Measurements from ENCODE around the gene BTK. TPM values are rescaled to one million over a fixed set of nuclear protein-coding genes. Genes with fewer than 3 reads are reported as not detected.
"Not testable (repeated sequence)": the region's sequence is repeated elsewhere in the genome, so short reads cannot be mapped to it uniquely, and the experiment has no call there.

Gene BTK
- total RNA-seq, 1 experiment from 2014 or later, result not detected

DNA sequence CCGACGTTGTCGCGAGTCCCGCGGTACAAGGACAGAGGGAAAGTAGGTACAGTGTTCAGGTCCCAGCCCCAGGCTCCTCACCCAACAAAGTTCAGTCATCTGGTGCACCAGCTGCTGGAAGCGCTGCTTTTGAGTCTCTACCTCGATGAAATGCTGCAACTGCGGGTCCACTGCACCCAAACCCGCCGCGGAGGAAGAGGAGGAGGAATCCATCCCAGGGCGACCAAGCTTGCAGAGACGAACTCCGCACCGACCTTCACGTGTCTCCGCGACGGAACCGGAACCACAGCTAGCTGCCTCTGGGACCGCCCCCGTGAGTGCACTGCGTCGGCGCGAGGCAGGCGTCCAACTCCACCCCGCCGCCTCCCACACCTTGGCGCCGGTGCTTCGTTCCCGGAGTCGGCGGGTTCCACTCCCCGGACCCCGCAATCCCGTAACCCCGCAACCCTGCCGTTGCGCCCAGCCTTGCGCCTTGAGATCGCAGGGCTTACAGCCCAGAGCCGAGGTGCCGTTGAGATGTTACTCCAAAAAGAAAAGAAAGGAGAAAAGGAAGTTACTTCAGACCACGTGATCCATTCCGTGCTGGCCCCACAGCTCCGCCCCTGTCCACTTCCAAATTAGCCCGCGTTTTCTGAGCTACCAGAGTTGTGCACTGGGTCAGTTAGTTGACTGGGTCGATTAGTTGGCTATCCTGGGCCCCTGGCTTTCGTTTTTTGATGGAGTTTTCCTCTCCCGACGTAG is 37.4 kb downstream of the BTK start, which contains the start of gene TIMM8A:
TIMM8A (minus strand) TSS at position 291 of the 741 bp plus-strand sequence; CDS start at position 213, 78 bp downstream.
- H3K27ac ChIP-seq, result peak within 1 kb of the TSS; percentile 89
- no peaks in the 10 kb centered on the region for H3K36me3 ChIP-seq
- peaks cover 5% of the 10 kb centered on the region for H3K4me1 ChIP-seq (replicated peaks)
- H3K9me3 ChIP-seq (replicated peaks), result no peaks in the 10 kb centered on the region
- no peaks in the 10 kb centered on the region for H3K27me3 ChIP-seq (replicated peaks)
- peak within 1 kb of the TSS; percentile 89 for H3K4me3 ChIP-seq
- DNase-seq (ENCODE audit: low read depth in 1 of 2, low spot score in 2 of 2), result peak; percentile 67 to 74

DNA sequence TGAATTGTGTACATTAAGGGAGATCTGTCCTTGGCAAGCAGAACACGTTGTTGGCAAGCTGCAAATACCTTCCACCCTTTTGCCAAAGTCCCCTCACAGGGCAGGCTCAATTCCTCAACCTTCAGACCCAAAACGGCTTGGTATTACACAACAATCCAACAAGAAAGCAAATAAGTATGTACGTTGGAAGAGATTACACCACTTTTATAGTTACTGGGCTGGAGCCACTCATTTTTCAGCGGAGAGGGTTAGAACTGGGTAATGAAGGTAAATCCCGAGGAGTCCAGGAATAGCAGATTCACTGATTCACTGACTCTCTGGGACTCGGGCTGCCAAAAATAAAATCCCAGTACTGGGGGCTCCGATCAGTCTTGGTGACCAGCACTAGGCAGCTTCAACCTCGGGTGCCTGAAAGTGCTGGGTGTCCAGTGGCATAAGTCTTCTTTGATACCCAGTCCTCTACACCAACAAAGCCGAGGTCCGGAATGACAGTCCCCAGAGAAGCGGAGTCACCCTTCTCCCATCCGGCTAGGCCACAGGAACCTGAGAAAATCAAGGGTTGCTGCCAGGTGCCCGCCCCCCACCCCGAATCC is 38.0 kb downstream of the BTK start:
- Histone ChIP-seq H3K4me3 (peak overlapping the region; percentile 89), H3K27me3 (replicated peaks) (no peaks in the 10 kb centered on the region), H3K27ac (0 out of 2 replicates have a peak overlapping the region, but pooled peaks have one; percentile 89), H3K4me1 (replicated peaks) (peaks cover 5% of the 10 kb centered on the region), H3K9me3 (replicated peaks) (no peaks in the 10 kb centered on the region), H3K36me3 (no peaks in the 10 kb centered on the region)
- peak in 1 of 2 experiments; percentile 8 for DNase-seq (ENCODE audit: low read depth in 1 of 2, low spot score in 2 of 2)

GRCh38 chrX:101337776-101338271 is 48.2 kb downstream of the BTK start:
- Histone ChIP-seq H3K4me3 (no peak overlapping the region), H3K36me3 (no peaks in the 10 kb centered on the region)

DNA sequence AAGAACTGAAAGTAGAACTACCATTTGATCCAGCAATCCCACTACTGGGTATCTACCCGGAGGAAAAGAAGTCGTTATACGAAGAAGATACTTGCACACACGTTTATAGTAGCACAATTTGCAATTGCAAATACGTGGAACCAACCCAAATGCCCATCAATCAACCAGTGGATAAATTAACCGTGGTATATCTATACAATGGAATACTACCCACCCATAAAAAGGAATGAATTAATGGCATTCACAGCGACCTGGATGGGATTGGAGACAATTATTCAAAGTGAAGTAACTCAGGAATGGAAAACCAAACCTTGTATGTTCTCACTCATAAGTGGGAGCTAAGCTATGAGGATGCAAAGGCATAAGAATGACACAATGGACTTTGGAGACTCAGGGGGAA is 51.7 kb downstream of the BTK start:
- H3K27ac ChIP-seq; DNase-seq (ENCODE audit: low read depth in 1 of 2, low spot score in 2 of 2); H3K4me1 ChIP-seq (replicated peaks); H3K27me3 ChIP-seq (replicated peaks); H3K4me3 ChIP-seq; H3K36me3 ChIP-seq; H3K9me3 ChIP-seq (replicated peaks): not testable (repeated sequence)

More at GRCh38 chrX:101337776-101338271, 48.2 kb downstream of the BTK start:
- no peaks in the 10 kb centered on the region for H3K4me1 ChIP-seq (replicated peaks)
- no peaks in the 10 kb centered on the region for H3K27me3 ChIP-seq (replicated peaks)
- no peak overlapping the region for H3K27ac ChIP-seq
- no peak for DNase-seq (ENCODE audit: low read depth in 1 of 2, low spot score in 2 of 2)
- no peaks in the 10 kb centered on the region for H3K9me3 ChIP-seq (replicated peaks)

DNA sequence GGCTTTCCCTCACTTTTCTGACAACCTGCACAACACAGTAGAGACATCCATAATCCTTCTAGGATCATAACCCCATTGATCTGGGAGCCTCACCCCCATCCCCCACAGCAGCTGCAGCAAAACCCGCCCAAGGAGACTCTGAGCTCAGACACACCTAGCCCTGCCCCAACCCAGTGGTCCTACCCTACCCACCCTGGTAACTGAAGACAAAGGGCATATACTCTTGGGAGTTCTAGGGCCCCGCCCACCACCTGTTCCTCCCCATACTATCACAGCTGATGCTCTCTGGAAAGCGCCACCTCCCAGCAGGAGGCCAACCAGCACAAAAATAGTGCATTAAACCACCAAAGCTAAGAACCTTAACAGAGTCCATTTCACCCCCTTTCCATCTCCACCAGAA is 59.4 kb downstream of the BTK start:
- not testable (repeated sequence) for H3K4me3 ChIP-seq; H3K36me3 ChIP-seq; H3K27me3 ChIP-seq (replicated peaks); H3K4me1 ChIP-seq (replicated peaks); H3K9me3 ChIP-seq (replicated peaks); DNase-seq (ENCODE audit: low read depth in 1 of 2, low spot score in 2 of 2); H3K27ac ChIP-seq

- no peaks in the 10 kb centered on the region for H3K4me1 ChIP-seq (replicated peaks)
- H3K4me3 ChIP-seq, result no peak overlapping the region
- no peak overlapping the region for H3K27ac ChIP-seq
- no peaks in the 10 kb centered on the region for H3K36me3 ChIP-seq
- no peaks in the 10 kb centered on the region for H3K27me3 ChIP-seq (replicated peaks)
- no peaks in the 10 kb centered on the region for H3K9me3 ChIP-seq (replicated peaks)
- DNase-seq (ENCODE audit: low read depth in 1 of 2, low spot score in 2 of 2), result no peak
Observed at GRCh38 chrX:101303790-101304189, 82.2 kb downstream of the BTK start.

Other genes with a start within 250 kb of the BTK start
- gene DRP2, start 166.4 kb downstream of the BTK start, total RNA-seq (2014; rRNA removed; shearing (Covaris generic)), result 0.03 TPM in 1 of 2 replicates, not detected in the other
- gene TAF7L, start 94.9 kb downstream of the BTK start, total RNA-seq (2014; rRNA removed; shearing (Covaris generic)), result 0.08 TPM in 1 of 2 replicates, not detected in the other
- 0.94 and 3.7 TPM in 2 replicates for gene TIMM8A, start 37.4 kb downstream of the BTK start, total RNA-seq (2014; rRNA removed; shearing (Covaris generic))
- 1,028 and 2,711 TPM in 2 replicates for gene RPL36A, start 4.8 kb upstream of the BTK start, total RNA-seq (2014; rRNA removed; shearing (Covaris generic))
- 47.6 and 51.7 TPM in 2 replicates for gene GLA, start 21.7 kb upstream of the BTK start, total RNA-seq (2014; rRNA removed; shearing (Covaris generic))
- gene HNRNPH2, start 22.0 kb upstream of the BTK start, total RNA-seq (2014; rRNA removed; shearing (Covaris generic)), result 58.9 and 71.8 TPM in 2 replicates
- 3.9 and 5.8 TPM in 2 replicates for gene ARMCX4, start 99.3 kb upstream of the BTK start, total RNA-seq (2014; rRNA removed; shearing (Covaris generic))
- 15.5 and 19.6 TPM in 2 replicates for gene ARMCX1, start 164.4 kb upstream of the BTK start, total RNA-seq (2014; rRNA removed; shearing (Covaris generic))
- 42.7 and 45.4 TPM in 2 replicates for gene ARMCX6, start 231.8 kb upstream of the BTK start, total RNA-seq (2014; rRNA removed; shearing (Covaris generic))
- 36.1 and 37.6 TPM in 2 replicates for gene ARMCX3, start 237.0 kb upstream of the BTK start, total RNA-seq (2014; rRNA removed; shearing (Covaris generic))

Data from SJSA1 (cell line).